GM18508 (cell line): Measurements from ENCODE around the gene CCDC68.
"Not testable (repeated sequence)": the region's sequence is repeated elsewhere in the genome, so short reads cannot be mapped to it uniquely, and the experiment has no call there.

Source experiments
- ATAC-seq: cut with Tn5 transposase; IDR thresholded peaks from one replicate; pipeline ENCODE4 v1.9.1; 2021; ENCODE audit warnings: moderate number of reproducible peaks; ENCODE audit not compliant: insufficient read depth, unreplicated experiment

The CCDC68 gene

GRCh38 chr18:54881229-54881768, 78.0 kb downstream of the CCDC68 start:
- ATAC-seq: no peak

- ATAC-seq: no peak
Measured at GRCh38 chr18:54880395-54881105, 78.7 kb downstream of the CCDC68 start.

- ATAC-seq: no peak
Measured at GRCh38 chr18:54879691-54880090, 79.6 kb downstream of the CCDC68 start.

GRCh38 chr18:54878659-54879358, 80.5 kb downstream of the CCDC68 start:
- ATAC-seq: no peak

- ATAC-seq: no peak
Measured at GRCh38 chr18:54878159-54878622, 81.1 kb downstream of the CCDC68 start.

- ATAC-seq: no peak
Measured at GRCh38 chr18:54877076-54877475, 82.2 kb downstream of the CCDC68 start.

- ATAC-seq: no peak
Measured at GRCh38 chr18:54875063-54875462, 84.2 kb downstream of the CCDC68 start.

- no peak for ATAC-seq
Measured at GRCh38 chr18:54873884-54874255, 85.4 kb downstream of the CCDC68 start.

- ATAC-seq: no peak
Measured at GRCh38 chr18:54872681-54873080, 86.6 kb downstream of the CCDC68 start.

GRCh38 chr18:54871231-54871630, 88.0 kb downstream of the CCDC68 start:
- ATAC-seq: no peak

- ATAC-seq: no peak
Measured at GRCh38 chr18:54867131-54867530, 92.1 kb downstream of the CCDC68 start.

GRCh38 chr18:54860941-54861340, 98.3 kb downstream of the CCDC68 start:
- ATAC-seq: no peak

GRCh38 chr18:54859667-54860421, 99.4 kb downstream of the CCDC68 start:
- ATAC-seq: no peak

- ATAC-seq: no peak
Measured at GRCh38 chr18:54857499-54857898, 101.8 kb downstream of the CCDC68 start.

- ATAC-seq: no peak
Measured at GRCh38 chr18:54856105-54856646, 103.1 kb downstream of the CCDC68 start.

- not testable (repeated sequence) for ATAC-seq
Measured at GRCh38 chr18:54855050-54855449, 104.2 kb downstream of the CCDC68 start.

- no peak for ATAC-seq
Measured at GRCh38 chr18:54852780-54853675, 106.2 kb downstream of the CCDC68 start.
